Activated effector memory CD4-positive, alpha-beta T cell treated with anti-CD3 and anti-CD28 coated beads, Interleukin-2, amount 50 U/mL, for 16 hours (primary cell): ENCODE measurements around the gene ATP2B1.
"Not testable (repeated sequence)": the region's sequence is repeated elsewhere in the genome, so short reads cannot be mapped to it uniquely, and the experiment has no call there.

Experiments
- DNase-seq: peaks from one replicate; pipeline ENCODE4 v3.0.0-alpha.2; 2020

The ATP2B1 gene

DNA sequence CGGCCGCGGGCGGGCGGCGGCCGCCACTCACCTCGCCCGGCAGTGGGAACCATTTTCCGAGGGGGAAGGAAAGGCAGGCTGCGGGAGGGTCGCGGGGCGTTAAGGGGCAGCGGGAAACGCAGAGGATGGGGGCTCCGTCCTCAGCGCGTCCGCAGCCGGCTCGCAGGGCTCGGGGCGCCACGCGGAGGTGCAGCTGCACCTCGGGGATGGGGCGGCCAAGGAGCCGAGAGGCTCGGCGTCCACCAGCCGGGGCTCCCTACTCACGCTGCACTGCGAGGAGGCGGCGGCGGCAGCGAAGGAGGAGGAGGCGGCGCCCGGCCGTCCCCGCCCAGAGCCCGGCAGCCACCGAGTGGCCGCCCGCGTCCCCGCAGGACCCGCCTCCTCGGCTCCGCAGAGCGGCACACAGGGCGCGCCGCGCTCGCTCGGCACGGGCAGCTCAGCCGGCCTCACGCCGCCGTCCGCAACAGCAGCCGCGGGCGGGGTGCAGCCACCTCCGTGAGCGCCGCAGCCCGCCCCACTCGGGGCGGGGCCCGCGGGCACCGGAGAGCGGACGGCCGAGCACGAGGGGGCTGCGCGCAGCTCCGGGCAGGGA, at the start of gene ATP2B1:
TSS of gene ATP2B1 (minus strand) at position 274 of the 592 bp plus-strand sequence. CDS start 52,952 bp downstream, outside the sequence.
- peak; percentile 94 for DNase-seq

GRCh38 chr12:89757987-89758386, 49.3 kb upstream of the ATP2B1 start:
- DNase-seq, result not testable (repeated sequence)

DNA sequence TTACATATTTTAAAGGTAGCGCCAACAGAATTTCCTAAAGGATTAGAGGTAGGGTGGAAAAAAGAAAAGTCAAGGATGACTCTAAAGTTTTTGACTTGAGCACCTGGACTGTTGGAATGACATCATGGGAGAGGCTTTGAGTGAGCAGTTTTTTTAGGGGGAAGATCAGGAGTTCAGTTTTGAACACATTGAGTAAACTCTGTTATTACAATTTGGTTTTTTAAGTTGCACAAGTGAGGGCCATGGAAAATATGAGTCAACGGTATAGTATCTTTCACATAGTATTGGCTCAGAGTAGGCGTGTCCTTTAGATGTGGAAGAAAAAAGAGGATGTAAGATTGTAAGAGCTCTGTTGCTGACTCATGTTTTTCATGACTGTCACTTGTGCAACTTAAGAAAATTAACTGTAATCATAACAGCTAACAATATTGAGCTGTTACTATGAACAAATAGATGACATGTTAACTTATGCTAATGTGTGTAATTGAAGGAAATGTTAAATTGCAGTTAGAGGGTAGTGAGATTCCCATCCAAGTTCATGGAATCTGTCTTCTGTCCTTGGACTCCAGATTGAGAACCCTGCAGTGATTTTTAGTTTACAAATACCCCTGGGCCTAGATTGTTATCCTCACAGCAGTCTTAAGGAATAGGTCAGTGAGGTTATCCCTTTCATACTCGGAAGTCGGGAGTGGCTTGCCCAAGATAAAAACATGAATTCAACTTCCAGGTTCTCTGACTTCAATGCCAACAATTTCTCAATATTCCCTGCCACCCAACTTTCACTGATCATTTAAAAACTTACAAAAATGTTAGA, 48.2 kb upstream of the ATP2B1 start:
- no peak for DNase-seq

DNA sequence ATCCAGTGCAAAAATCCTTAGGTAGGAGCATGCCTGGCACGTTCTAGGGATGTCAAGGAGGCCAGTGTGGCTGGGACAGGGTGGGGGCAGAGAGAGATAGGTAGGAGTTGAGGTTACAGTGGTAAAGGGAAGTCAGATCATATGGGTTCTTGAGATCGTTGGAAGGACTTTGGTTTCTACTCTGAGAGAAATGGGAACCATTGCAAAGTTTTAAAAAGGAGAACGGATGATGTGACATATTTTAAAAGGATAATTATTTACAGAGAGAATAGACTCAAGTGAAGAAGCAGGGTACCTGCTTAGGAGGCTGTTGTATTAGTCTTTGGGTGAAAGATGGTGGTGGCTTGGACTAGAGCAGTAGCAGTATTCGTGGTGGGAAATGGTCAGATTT, 47.6 kb upstream of the ATP2B1 start:
- DNase-seq, result no peak

GRCh38 chr12:89753997-89754396, 45.4 kb upstream of the ATP2B1 start:
- DNase-seq, result no peak

- no peak for DNase-seq
Measured at GRCh38 chr12:89752341-89752740, 43.7 kb upstream of the ATP2B1 start.

GRCh38 chr12:89750389-89751351, 42.0 kb upstream of the ATP2B1 start:
- no peak for DNase-seq

DNA sequence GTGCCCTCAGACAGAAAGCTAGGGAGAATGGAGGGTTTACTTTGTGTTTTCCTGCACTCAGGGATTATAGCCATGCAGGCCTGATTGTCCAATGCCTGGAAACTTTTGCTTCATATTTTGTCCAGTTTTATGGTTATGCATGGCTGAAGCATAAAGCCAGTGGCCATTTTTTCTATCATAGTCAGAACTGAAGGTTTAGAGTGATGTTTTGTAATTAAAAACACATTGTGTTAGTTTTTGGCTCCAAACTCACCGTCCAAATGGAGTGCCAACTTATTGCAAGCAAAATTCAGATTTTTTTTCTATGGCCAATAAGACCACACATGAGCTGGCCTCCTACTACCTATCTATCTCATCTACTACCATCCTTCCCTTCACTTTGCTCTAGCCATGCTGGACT, 40.2 kb upstream of the ATP2B1 start:
- DNase-seq, result no peak

- no peak for DNase-seq
Measured at GRCh38 chr12:89745286-89745685, 36.6 kb upstream of the ATP2B1 start.

DNA sequence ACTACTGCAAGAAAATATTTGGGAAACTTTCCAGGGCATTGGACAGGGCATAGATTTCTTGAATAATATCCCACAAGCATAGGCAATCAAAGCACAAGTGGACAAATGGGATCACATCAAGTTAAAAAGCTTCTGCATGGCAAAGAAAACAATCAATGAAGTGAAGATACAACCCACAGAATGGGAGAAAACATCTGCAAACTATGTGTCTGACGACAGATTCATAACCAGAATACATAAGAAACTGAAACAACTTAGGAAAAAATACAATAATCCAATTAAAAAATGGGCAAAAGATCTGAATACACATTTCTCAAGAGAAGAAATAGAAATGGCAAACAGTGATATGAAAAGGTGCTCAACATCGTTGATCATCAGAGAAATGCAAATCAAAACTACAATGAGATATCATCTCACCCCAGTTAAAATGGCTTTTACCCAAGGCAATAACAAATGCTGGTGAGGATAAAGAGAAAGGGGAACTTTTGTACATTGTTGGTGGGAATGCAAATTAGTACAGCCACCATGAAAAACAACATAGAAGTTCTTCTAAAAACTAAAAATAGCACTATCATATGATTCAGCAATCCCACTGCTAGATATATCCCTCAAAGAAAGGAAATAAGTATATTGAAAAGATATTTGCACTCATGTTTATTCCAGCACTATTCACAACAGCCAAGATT, 33.8 kb upstream of the ATP2B1 start:
- no peak for DNase-seq

DNA sequence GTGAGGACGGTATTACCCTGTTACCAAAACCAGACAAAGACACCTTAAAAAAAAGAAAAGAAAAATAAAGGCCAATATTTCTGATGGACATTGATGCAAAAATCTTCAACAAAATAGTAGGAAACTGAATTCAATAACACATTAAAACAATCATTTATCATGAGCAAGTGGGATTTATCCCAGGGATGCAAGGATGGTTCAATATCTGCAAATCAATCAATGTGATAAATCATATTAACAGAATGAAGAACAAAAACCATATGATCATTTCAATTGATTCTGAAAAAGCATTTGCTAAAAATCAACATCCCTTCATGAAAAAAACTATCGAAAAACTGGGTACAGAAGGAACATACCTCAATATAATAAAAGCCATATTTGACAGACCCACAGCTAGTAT, 32.3 kb upstream of the ATP2B1 start:
- DNase-seq, result no peak

GRCh38 chr12:89736995-89737394, 28.4 kb upstream of the ATP2B1 start:
- no peak for DNase-seq

DNA sequence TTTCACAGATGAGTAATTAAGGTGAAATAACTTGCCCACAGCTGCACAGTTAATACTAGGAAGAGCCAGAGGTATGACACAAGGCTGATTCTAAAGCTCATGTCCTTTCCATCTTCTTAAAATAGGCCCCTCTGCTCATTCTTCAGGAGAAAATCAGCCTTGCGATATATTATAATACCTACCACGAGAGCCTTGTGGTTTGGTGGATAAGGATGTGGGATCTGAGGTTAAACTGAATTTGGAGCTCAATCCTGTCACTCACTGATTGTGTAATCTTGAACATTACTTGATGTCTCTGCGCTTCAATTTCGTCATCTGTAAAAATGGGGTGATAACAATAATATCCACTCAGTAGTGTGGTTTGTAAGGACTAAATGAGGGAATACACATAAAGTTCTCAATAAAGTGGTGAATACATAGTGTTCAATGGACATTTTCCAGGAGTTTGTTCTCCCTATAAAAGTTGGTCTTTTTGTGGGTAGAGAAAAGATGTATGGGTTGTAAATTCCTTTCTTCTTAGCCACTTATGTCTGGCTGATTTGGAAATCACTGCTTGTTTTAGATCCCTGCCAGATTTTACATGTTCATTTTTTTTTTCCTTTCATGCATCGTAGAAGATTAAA, 25.1 kb upstream of the ATP2B1 start:
- no peak for DNase-seq

DNA sequence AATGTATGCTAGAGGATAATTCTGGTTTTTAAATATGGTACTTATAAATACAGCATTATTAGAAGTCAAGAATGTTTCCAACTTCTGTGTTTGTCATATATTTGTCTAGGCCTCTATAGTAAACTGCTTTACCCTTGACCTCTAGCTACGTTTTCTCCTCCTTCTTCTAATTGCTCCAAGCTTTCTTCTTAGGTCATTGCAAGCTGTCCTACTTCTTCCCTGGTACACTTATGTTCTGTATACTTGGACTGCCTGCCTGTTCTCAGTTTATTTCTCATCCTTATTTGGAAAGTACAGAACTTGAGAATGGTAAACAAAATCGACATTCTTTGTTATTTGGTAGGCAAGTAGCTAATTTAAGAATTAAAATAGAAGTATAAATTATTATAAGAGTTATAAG, 23.9 kb upstream of the ATP2B1 start:
- no peak for DNase-seq

DNA sequence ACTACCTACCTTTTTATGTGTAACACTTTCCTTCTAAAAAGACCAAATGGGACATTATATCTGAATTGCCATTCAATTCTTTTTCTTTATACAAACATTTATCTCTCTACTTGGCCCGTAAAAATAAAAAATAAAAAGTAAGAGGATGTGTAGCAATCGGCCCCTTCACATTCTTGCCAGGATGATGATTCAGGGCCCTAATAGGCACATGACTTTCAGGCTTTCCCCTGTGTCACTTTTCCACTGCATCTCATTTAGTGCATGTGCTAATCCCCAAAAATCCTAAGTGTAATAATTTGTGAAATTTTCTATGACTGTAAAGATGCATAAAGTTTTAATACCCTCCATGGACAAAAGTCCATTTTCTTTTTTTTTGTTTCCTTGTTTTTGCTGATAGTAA, 23.0 kb upstream of the ATP2B1 start:
- DNase-seq, result no peak

DNA sequence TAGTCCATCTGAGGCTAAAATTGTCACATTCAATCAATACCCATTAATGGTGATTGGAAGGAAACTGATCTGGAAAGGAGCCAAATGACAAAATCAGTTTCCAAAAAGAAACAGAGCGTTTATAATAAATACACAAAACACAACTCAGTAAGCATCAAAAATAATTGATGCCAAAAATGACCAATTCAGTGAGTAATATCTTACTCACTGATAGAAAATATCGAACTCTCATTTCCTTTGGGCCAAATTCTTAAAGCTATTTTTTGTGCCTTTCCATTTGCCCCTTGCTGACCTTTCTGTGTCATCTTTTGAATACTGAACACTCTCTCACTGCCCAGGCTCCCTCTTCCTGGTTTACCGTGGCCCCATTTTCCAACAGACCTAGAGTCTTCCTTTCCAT, 22.5 kb upstream of the ATP2B1 start:
- DNase-seq, result no peak

GRCh38 chr12:89729946-89730459, 21.4 kb upstream of the ATP2B1 start:
- no peak for DNase-seq

- DNase-seq, result no peak
Measured at GRCh38 chr12:89723276-89723675, 14.6 kb upstream of the ATP2B1 start.

- no peak for DNase-seq
Measured at GRCh38 chr12:89721291-89721987, 12.8 kb upstream of the ATP2B1 start.

DNA sequence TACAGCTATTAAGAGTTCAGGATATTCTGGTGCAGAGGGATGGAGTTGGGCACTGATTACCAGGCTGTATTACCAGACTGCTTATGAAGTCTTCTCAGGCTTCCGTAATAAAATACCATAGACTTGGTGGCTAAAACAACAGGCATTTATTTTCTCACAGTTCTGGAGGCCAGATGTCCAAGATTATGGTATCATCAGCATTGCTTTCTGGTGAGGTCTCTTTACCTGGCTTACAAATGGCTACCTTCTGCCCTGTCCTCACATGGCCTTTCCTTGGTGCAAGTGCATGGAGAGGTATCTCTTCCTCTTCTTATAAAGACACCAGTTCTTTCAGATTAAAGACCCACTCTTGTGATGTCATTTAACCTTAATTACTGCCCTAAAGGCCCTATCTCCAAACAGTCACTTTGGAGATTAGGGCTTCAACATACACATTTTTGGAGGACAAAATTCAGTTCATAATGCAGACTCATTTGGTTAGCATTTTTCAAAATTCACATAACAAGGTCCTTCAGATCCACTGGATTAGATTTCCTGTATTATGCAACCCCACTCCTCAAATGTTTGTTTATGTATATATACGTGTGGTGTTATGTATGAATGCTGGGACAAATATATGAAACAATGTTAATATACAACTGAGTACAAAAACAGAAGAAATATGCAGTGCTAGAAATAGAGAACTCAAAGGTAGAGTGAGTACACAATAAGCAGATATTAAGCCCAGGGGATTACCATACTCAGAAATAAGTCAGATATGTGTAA, 9.3 kb upstream of the ATP2B1 start:
- no peak for DNase-seq

GRCh38 chr12:89712706-89713105, 4.1 kb upstream of the ATP2B1 start:
- no peak for DNase-seq
